Measurements from ENCODE around the gene APBB2. TPM values are rescaled to one million over a fixed set of nuclear protein-coding genes. Genes with fewer than 3 reads are reported as not detected.

The APBB2 gene
- total and polyA plus RNA-seq, 10 of the 15 experiments (the other 5 are each of a cell fraction or from before 2014, with no cell fraction given): 2.7 to 24.6 (median 19.0) TPM

DNA sequence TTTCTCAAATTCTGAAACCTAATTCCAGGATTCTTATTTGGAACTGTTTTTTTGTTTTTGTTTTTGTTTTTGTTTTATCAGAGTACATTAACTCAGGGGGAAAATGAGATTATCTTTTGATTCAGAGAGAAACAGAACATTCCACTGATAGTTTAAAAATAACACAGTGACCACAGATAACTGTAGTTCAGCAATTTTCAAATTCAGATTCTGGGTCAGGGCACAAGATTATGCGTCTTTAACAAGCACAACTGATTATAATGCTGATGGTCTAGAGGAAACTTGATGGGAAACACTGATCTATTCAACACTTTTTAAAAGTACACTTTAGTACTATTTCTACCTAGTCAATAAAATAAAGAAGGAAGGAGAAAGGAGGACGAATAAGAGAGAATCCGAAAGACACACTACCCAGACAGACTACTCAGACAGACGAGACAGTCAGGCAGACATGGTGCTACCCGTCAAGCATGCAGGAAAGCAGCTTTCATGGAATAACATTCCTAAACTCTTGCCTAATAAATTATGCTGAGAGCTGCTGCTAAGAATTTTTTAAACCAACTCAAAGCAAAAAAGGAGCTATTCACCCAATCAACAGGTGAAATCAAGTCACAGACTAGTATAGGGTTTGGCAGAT lies 59.0 kb downstream of the APBB2 start:
- H3K27me3 ChIP-seq (replicated peaks in 1 of 2; ENCODE audit: control insufficient read depth in 2 of 2, insufficient read depth in 2 of 2, low read length in 1 of 2): no peaks in the 10 kb centered on the region
- no peaks in the 10 kb centered on the region for H4K20me1 ChIP-seq (ENCODE audit: control insufficient read depth, insufficient read depth)
- no peak overlapping the region for H3K4me3 ChIP-seq
- H3K4me1 ChIP-seq (ENCODE audit: control insufficient read depth, insufficient read depth, low read length): no peaks in the 10 kb centered on the region
- H3K9me3 ChIP-seq (replicated peaks; ENCODE audit: control insufficient read depth, insufficient read depth, low read length): no peaks in the 10 kb centered on the region; the same call in none of the 3 replicates
- no TSS peak for BruUV-seq (replicated peaks)
- WGBS (ENCODE audit: insufficient coverage, insufficient replicate concordance, low lambda C conversion rate, missing lambda C conversion rate): 62% methylated on average over 5 of the region's 5 CpGs
- H3K9ac ChIP-seq (ENCODE audit: control insufficient read depth, insufficient read depth, low read length): no peak overlapping the region
- intact Hi-C loops (cut with micrococcal nuclease; ENCODE audit: unreplicated experiment): no loop called here
- DNase-seq (ENCODE audit: low read depth, low spot score): no peak
- ChIA-PET RAD21 (ENCODE audit: unreplicated experiment) (interaction anchor here (0.9 kb wide), 1 partner anchor 9 kb away, joined by 4 read pairs; no protein-coding TSS in a partner anchor), POLR2A (no interaction called here), SMC1A (ENCODE audit: uncharacterized antibody, unreplicated experiment) (interaction anchor here (1.2 to 1.4 kb wide), 2 partner anchors 11 to 31 kb away, joined by 3 to 5 read pairs; no protein-coding TSS in a partner anchor), CTCF (no interaction called here)
- no peak for FAIRE-seq
- no peaks in the 10 kb centered on the region for H3K36me3 ChIP-seq (ENCODE audit: control insufficient read depth in 2 of 2, insufficient read depth in 2 of 2, low read length in 1 of 2)
- no peaks in the 10 kb centered on the region; the same call in none of the 2 replicates for H3K79me2 ChIP-seq (ENCODE audit: control insufficient read depth, insufficient read depth, low read length)
- no peak overlapping the region for H2AFZ ChIP-seq (ENCODE audit: control insufficient read depth, low read depth, low read length)
- in situ Hi-C loops (cut with MboI): no loop called here
- no peak for ATAC-seq
- no peak overlapping the region for H3K27ac ChIP-seq (ENCODE audit: control insufficient read depth, insufficient read depth)
- H3K4me2 ChIP-seq (ENCODE audit: control insufficient read depth, insufficient read depth): no peak overlapping the region
- TF ChIP-seq ZSCAN29 (IDR thresholded peaks at IDR 0.05) (no peak), MTA2 (IDR thresholded peaks at IDR 0.05; ENCODE audit: low read depth) (no peak), CREB1 (IDR thresholded peaks at IDR 0.05; ENCODE audit: low read depth) (no peak), SMARCA5 (IDR thresholded peaks at IDR 0.05) (no peak), FOXK2 (IDR thresholded peaks at IDR 0.05) (no peak)
- TF ChIP-seq, protein P1, sequence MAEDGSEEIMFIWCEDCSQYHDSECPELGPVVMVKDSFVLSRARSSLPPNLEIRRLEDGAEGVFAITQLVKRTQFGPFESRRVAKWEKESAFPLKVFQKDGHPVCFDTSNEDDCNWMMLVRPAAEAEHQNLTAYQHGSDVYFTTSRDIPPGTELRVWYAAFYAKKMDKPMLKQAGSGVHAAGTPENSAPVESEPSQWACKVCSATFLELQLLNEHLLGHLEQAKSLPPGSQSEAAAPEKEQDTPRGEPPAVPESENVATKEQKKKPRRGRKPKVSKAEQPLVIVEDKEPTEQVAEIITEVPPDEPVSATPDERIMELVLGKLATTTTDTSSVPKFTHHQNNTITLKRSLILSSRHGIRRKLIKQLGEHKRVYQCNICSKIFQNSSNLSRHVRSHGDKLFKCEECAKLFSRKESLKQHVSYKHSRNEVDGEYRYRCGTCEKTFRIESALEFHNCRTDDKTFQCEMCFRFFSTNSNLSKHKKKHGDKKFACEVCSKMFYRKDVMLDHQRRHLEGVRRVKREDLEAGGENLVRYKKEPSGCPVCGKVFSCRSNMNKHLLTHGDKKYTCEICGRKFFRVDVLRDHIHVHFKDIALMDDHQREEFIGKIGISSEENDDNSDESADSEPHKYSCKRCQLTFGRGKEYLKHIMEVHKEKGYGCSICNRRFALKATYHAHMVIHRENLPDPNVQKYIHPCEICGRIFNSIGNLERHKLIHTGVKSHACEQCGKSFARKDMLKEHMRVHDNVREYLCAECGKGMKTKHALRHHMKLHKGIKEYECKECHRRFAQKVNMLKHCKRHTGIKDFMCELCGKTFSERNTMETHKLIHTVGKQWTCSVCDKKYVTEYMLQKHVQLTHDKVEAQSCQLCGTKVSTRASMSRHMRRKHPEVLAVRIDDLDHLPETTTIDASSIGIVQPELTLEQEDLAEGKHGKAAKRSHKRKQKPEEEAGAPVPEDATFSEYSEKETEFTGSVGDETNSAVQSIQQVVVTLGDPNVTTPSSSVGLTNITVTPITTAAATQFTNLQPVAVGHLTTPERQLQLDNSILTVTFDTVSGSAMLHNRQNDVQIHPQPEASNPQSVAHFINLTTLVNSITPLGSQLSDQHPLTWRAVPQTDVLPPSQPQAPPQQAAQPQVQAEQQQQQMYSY (CRISPR knock-in tag; IDR thresholded peaks at IDR 0.05): no peak
- TF ChIP-seq, protein P2, sequence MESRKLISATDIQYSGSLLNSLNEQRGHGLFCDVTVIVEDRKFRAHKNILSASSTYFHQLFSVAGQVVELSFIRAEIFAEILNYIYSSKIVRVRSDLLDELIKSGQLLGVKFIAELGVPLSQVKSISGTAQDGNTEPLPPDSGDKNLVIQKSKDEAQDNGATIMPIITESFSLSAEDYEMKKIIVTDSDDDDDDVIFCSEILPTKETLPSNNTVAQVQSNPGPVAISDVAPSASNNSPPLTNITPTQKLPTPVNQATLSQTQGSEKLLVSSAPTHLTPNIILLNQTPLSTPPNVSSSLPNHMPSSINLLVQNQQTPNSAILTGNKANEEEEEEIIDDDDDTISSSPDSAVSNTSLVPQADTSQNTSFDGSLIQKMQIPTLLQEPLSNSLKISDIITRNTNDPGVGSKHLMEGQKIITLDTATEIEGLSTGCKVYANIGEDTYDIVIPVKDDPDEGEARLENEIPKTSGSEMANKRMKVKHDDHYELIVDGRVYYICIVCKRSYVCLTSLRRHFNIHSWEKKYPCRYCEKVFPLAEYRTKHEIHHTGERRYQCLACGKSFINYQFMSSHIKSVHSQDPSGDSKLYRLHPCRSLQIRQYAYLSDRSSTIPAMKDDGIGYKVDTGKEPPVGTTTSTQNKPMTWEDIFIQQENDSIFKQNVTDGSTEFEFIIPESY (IDR thresholded peaks at IDR 0.05): no peak
- TF ChIP-seq, protein P3, sequence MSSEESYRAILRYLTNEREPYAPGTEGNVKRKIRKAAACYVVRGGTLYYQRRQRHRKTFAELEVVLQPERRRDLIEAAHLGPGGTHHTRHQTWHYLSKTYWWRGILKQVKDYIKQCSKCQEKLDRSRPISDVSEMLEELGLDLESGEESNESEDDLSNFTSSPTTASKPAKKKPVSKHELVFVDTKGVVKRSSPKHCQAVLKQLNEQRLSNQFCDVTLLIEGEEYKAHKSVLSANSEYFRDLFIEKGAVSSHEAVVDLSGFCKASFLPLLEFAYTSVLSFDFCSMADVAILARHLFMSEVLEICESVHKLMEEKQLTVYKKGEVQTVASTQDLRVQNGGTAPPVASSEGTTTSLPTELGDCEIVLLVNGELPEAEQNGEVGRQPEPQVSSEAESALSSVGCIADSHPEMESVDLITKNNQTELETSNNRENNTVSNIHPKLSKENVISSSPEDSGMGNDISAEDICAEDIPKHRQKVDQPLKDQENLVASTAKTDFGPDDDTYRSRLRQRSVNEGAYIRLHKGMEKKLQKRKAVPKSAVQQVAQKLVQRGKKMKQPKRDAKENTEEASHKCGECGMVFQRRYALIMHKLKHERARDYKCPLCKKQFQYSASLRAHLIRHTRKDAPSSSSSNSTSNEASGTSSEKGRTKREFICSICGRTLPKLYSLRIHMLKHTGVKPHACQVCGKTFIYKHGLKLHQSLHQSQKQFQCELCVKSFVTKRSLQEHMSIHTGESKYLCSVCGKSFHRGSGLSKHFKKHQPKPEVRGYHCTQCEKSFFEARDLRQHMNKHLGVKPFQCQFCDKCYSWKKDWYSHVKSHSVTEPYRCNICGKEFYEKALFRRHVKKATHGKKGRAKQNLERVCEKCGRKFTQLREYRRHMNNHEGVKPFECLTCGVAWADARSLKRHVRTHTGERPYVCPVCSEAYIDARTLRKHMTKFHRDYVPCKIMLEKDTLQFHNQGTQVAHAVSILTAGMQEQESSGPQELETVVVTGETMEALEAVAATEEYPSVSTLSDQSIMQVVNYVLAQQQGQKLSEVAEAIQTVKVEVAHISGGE (CRISPR knock-in tag; IDR thresholded peaks at IDR 0.05): no peak
- TF ChIP-seq, protein P4, sequence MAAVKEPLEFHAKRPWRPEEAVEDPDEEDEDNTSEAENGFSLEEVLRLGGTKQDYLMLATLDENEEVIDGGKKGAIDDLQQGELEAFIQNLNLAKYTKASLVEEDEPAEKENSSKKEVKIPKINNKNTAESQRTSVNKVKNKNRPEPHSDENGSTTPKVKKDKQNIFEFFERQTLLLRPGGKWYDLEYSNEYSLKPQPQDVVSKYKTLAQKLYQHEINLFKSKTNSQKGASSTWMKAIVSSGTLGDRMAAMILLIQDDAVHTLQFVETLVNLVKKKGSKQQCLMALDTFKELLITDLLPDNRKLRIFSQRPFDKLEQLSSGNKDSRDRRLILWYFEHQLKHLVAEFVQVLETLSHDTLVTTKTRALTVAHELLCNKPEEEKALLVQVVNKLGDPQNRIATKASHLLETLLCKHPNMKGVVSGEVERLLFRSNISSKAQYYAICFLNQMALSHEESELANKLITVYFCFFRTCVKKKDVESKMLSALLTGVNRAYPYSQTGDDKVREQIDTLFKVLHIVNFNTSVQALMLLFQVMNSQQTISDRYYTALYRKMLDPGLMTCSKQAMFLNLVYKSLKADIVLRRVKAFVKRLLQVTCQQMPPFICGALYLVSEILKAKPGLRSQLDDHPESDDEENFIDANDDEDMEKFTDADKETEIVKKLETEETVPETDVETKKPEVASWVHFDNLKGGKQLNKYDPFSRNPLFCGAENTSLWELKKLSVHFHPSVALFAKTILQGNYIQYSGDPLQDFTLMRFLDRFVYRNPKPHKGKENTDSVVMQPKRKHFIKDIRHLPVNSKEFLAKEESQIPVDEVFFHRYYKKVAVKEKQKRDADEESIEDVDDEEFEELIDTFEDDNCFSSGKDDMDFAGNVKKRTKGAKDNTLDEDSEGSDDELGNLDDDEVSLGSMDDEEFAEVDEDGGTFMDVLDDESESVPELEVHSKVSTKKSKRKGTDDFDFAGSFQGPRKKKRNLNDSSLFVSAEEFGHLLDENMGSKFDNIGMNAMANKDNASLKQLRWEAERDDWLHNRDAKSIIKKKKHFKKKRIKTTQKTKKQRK (IDR thresholded peaks at IDR 0.05; ENCODE audit: low read depth, low read length): no peak
- TF ChIP-seq, protein P5, sequence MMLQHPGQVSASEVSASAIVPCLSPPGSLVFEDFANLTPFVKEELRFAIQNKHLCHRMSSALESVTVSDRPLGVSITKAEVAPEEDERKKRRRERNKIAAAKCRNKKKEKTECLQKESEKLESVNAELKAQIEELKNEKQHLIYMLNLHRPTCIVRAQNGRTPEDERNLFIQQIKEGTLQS (IDR thresholded peaks at IDR 0.05; ENCODE audit: borderline replicate concordance, extremely low read depth, low read depth, low read length): no peak
